H1 (cell line): ENCODE data around the gene PFDN4. TPM values are rescaled to one million over a fixed set of nuclear protein-coding genes. Genes with fewer than 3 reads are reported as not detected.

Experiments
- EZH2 ChIP-seq: fragments of 200-600 bp; sonication (generic); IDR thresholded peaks from 2 replicates; pipeline ENCODE4 v1.7.1; 2012; ENCODE audit warnings: low read depth, mild to moderate bottlenecking, moderate library complexity, low read length, inconsistent platforms; ENCODE audit not compliant: severe bottlenecking
- HDAC2 ChIP-seq, 2 experiments: fragments of 300-600 bp in 1 of 2; sonication (generic) in 1 of 2; IDR thresholded peaks; 2 replicates each; pipeline ENCODE4 v1.6.1; 2011 to 2012; ENCODE audit warnings: low read depth in 2 of 2, low read length in 2 of 2, mild to moderate bottlenecking in 2 of 2, moderate library complexity in 2 of 2, borderline replicate concordance in 1 of 2, inconsistent platforms in 1 of 2
- MAFK ChIP-seq: IDR thresholded peaks from 2 replicates; pipeline ENCODE4 v1.6.1; 2012; ENCODE audit warnings: low read depth, mild to moderate bottlenecking, improper control_type of control experiment, low read length
- RNF2 ChIP-seq: fragments of 200-900, 300-1000 bp; sonication (generic); IDR thresholded peaks from 2 replicates; pipeline ENCODE4 v1.7.1; 2016; ENCODE audit warnings: borderline replicate concordance, low read depth, mild to moderate bottlenecking, antibody characterized with exemption, low read length; ENCODE audit not compliant: poor library complexity, severe bottlenecking; ENCODE audit errors: missing control alignments
- SUZ12 ChIP-seq: fragments of 200-600 bp; sonication (generic); IDR thresholded peaks from 2 replicates; pipeline ENCODE4 v1.6.1; 2012; ENCODE audit warnings: mild to moderate bottlenecking, inconsistent platforms, low read length, moderate library complexity, mixed read lengths
- polyA plus RNA-seq, 7 experiments: library from polyadenylated mRNA; depleted of rRNA in 3 of 7; stranded (reverse) in 5 of 7; unstranded in 2 of 7; fragments of >200 nt in 5 of 7; fragments of 200-250 nt in 2 of 7; gene quantifications; 1 replicate in 5 of 7; 2 replicates in 1 of 7; 4 replicates in 1 of 7; pipeline versions ENCODE4 v1.2.1 to v1.2.3, GENCODE V29; 2011 to 2013; ENCODE audit warnings: missing spikeins in 2 of 7, mixed read lengths in 2 of 7
- total RNA-seq: library from RNA; stranded (reverse); fragmentation: NEBNext Ultra II Directional; extraction: Animal tissue kit (Norgen Biotek cat#: 25700); gene quantifications from 2 replicates; pipeline ENCODE4 v1.2.1, GENCODE V29; 2021

PFDN4 gene
- total and polyA plus RNA-seq, 2 of the 8 experiments (the other 6 are each of a cell fraction or from before 2014, with no cell fraction given), result 41.9 to 96.8 TPM

GRCh38 chr20:54172856-54173652 lies 34.8 kb upstream of the PFDN4 start (continued):
- TF ChIP-seq EZH2, result peak; percentile 90
- TF ChIP-seq HDAC2 (IDR thresholded peaks at IDR 0.05; ENCODE audit: borderline replicate concordance in 1 of 2, low read depth in 2 of 2, low read length in 2 of 2), result 0 out of 4 replicates have a peak, but pooled peaks have one; percentile 30 to 52
- TF ChIP-seq SUZ12, result peak; percentile 88
- TF ChIP-seq MAFK, result no peak
- peak; percentile 42 for TF ChIP-seq RNF2
